ENCODE results near the gene FLYWCH2.

FLYWCH2 gene

DNA sequence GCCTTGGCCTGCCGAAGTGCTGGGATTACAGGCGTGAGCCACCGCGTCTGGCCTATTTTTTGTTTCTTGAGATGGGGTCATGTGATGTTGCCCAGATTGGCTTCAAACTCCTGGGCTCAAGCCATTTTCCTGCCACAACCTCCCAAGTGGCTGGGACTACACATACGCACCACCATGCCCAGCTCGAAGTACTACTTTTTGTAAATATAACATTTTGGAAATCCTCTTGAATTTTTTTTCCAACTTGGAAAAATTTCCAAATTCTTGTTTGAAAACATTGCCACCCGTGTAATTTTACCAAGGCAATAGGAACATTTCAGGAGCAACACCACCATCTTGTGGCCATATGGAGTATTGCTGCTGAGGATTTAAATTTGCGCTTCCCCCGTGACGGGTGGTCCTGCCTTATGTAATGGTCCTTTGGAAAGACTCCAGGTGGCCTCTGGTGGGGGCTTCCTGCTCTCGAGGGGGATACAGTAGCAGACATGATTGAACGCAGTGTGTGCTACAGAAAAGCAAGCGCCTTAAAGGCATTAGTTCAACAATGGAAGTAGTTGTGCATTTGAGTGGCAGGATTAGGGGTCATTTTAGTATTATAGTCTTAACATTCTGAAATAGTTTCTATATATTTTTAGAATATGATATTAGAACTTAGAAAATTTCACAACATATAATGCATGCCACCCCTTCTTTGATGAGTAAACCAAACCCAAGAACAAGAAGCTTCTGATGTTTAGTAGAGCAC lies 36.7 kb downstream of the FLYWCH2 start:
- H3K23ac ChIP-seq (ENCODE audit: low read length in 2 of 2) = no peak overlapping the region
- H2BK15ac ChIP-seq (ENCODE audit: low read depth, poor library complexity, severe bottlenecking) = no peak overlapping the region
- H3K9ac ChIP-seq (ENCODE audit: low read length) = peak overlapping the region; percentile 68
- peaks cover 4% of the 10 kb centered on the region for H3K4me1 ChIP-seq (ENCODE audit: control insufficient read depth, insufficient read depth, low read depth, low read length)
- no peak overlapping the region for H3K18ac ChIP-seq (ENCODE audit: low read depth in 1 of 2, low read length in 2 of 2)
- H2BK5ac ChIP-seq (ENCODE audit: low read depth, low read length, poor library complexity, severe bottlenecking) = no peak overlapping the region
- no peak overlapping the region for H3K4ac ChIP-seq (ENCODE audit: low read depth in 1 of 2, low read length in 2 of 2)
- H3K79me1 ChIP-seq (replicated peaks; ENCODE audit: low read length, poor library complexity, severe bottlenecking) = peaks cover 26% of the 10 kb centered on the region
- WGBS = 20% methylated on average over 9 of the region's 13 CpGs
- H2AFZ ChIP-seq (ENCODE audit: low read depth, low read length) = no peak overlapping the region
- DNase-seq = peak; percentile 74
- H2AK5ac ChIP-seq (ENCODE audit: low read length, severe bottlenecking) = no peak overlapping the region
- H2BK12ac ChIP-seq (ENCODE audit: low read length in 2 of 2) = no peak overlapping the region
- no peaks in the 10 kb centered on the region for H3K27me3 ChIP-seq (ENCODE audit: control insufficient read depth in 1 of 2, insufficient read depth in 1 of 2, low read length in 2 of 2)
- no peak overlapping the region for H3K4me3 ChIP-seq (ENCODE audit: insufficient read depth in 1 of 2, low read depth in 1 of 2, low read length in 2 of 2)
- no peak overlapping the region for H3K27ac ChIP-seq (ENCODE audit: low read length, poor library complexity, severe bottlenecking)
- H3K4me2 ChIP-seq (ENCODE audit: low read length, poor library complexity, severe bottlenecking) = no peak overlapping the region
- H3K14ac ChIP-seq (ENCODE audit: low read length in 2 of 2) = no peak overlapping the region
- peak overlapping the region; percentile 55 for H4K8ac ChIP-seq (ENCODE audit: low read length)
- no peak overlapping the region for H4K91ac ChIP-seq (ENCODE audit: low read length)
- no peaks in the 10 kb centered on the region for H3K9me3 ChIP-seq (ENCODE audit: control insufficient read depth, low read length)
- peaks cover 39 to 49% of the 10 kb centered on the region in 2 experiments for H3K36me3 ChIP-seq (ENCODE audit: control insufficient read depth in 1 of 2, insufficient read depth in 2 of 2, low read depth in 1 of 2, low read length in 2 of 2)
- no peak overlapping the region for H2BK120ac ChIP-seq (ENCODE audit: low read depth, low read length)

DNA sequence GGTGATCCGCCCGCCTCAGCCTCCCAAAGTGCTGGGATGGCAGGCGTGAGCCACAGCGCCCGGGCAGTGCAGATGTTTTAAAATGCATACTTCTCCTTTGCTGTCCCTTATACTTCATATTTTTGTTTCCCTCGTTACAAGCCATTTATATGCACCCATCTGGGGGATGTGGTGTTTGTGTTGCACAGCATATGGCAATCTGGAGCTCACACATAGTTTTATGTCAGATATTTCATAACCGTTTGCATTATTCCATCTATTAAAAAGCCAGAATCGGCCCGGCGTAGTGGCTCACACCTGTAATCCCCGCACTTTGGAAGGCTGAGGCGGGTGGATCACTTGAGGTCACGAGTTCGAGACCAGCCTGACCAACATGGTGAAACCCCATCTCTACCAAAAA lies 40.5 kb downstream of the FLYWCH2 start:
- H2AK5ac ChIP-seq (ENCODE audit: low read length, severe bottlenecking) = no peak overlapping the region
- H3K27me3 ChIP-seq (ENCODE audit: control insufficient read depth in 1 of 2, insufficient read depth in 1 of 2, low read length in 2 of 2) = no peaks in the 10 kb centered on the region
- H3K18ac ChIP-seq (ENCODE audit: low read depth in 1 of 2, low read length in 2 of 2) = no peak overlapping the region
- H3K4me2 ChIP-seq (ENCODE audit: low read length, poor library complexity, severe bottlenecking) = no peak overlapping the region
- H2BK5ac ChIP-seq (ENCODE audit: low read depth, low read length, poor library complexity, severe bottlenecking) = no peak overlapping the region
- peaks cover 33% of the 10 kb centered on the region for H3K79me1 ChIP-seq (replicated peaks; ENCODE audit: low read length, poor library complexity, severe bottlenecking)
- H4K8ac ChIP-seq (ENCODE audit: low read length) = no peak overlapping the region
- no peak overlapping the region for H3K4ac ChIP-seq (ENCODE audit: low read depth in 1 of 2, low read length in 2 of 2)
- DNase-seq = no peak
- H4K91ac ChIP-seq (ENCODE audit: low read length) = no peak overlapping the region
- no peak overlapping the region for H2BK15ac ChIP-seq (ENCODE audit: low read depth, poor library complexity, severe bottlenecking)
- no peak overlapping the region for H3K4me3 ChIP-seq (ENCODE audit: insufficient read depth in 1 of 2, low read depth in 1 of 2, low read length in 2 of 2)
- no peak overlapping the region for H3K14ac ChIP-seq (ENCODE audit: low read length in 2 of 2)
- no peak overlapping the region for H3K23ac ChIP-seq (ENCODE audit: low read length in 2 of 2)
- H3K9me3 ChIP-seq (ENCODE audit: control insufficient read depth, low read length) = no peaks in the 10 kb centered on the region
- no peak overlapping the region for H3K27ac ChIP-seq (ENCODE audit: low read length, poor library complexity, severe bottlenecking)
- H2BK12ac ChIP-seq (ENCODE audit: low read length in 2 of 2) = no peak overlapping the region
- H3K4me1 ChIP-seq (ENCODE audit: control insufficient read depth, insufficient read depth, low read depth, low read length) = peaks cover 8% of the 10 kb centered on the region
- 98% methylated on average over 13 of the region's 14 CpGs for WGBS
- H2BK120ac ChIP-seq (ENCODE audit: low read depth, low read length) = no peak overlapping the region
- no peak overlapping the region for H2AFZ ChIP-seq (ENCODE audit: low read depth, low read length)
- H3K9ac ChIP-seq (ENCODE audit: low read length) = no peak overlapping the region
- H3K36me3 ChIP-seq (ENCODE audit: control insufficient read depth in 1 of 2, insufficient read depth in 2 of 2, low read depth in 1 of 2, low read length in 2 of 2) = peaks cover 36 to 43% of the 10 kb centered on the region in 2 experiments

DNA sequence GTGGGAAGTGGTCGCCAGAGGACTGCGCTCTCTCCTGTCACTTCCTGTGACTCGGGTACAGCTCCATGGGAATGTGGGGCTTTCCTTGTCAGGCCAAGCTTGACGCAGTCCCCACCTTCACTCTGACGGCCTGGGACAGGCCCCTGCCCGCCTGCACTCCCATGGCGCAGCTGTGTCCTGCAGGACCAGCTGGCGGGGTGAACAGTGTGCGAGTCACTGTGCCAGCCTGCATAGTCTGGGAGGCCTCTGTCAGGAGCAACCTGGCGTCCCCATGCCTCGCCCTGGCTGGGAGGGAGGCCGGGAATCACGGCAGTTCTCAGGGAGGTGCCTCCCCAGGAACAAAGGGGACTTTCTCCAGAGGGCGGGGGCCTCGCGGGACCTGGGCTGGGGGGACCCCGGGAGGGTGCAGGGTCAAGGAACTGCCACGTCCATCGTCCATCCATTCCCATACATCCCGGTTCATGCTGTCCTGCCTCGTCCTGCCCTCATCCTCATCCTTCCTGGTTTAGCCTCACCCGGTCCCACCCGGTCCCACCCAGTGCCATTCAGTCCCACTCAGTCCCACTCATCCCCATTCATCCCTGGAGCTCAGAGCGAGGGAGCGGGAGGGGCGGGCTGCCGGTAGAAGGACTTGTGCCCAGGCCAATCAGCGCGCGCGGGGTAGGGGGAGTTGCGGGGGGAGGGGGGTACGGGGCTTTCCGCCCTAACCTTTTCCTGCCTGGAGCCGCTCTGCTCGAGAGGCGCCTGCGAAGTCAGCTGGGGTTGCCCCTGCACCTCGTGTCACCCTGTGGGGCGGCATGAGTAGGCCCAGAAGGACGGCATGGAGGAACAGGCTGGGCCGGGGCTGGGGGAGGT lies 42.1 kb downstream of the FLYWCH2 start:
- Histone ChIP-seq H2BK15ac (ENCODE audit: low read depth, poor library complexity, severe bottlenecking) (no peak overlapping the region), H3K27me3 (ENCODE audit: control insufficient read depth in 1 of 2, insufficient read depth in 1 of 2, low read length in 2 of 2) (no peaks in the 10 kb centered on the region), H3K4me3 (ENCODE audit: insufficient read depth in 1 of 2, low read depth in 1 of 2, low read length in 2 of 2) (no peak overlapping the region), H3K9ac (ENCODE audit: low read length) (no peak overlapping the region), H2AFZ (ENCODE audit: low read depth, low read length) (no peak overlapping the region), H2AK5ac (ENCODE audit: low read length, severe bottlenecking) (no peak overlapping the region), H3K4me1 (ENCODE audit: control insufficient read depth, insufficient read depth, low read depth, low read length) (peaks cover 18% of the 10 kb centered on the region), H4K91ac (ENCODE audit: low read length) (no peak overlapping the region), H3K36me3 (ENCODE audit: control insufficient read depth in 1 of 2, insufficient read depth in 2 of 2, low read depth in 1 of 2, low read length in 2 of 2) (peaks cover 43 to 50% of the 10 kb centered on the region in 2 experiments), H3K14ac (ENCODE audit: low read length in 2 of 2) (peak overlapping the region in 1 of 2 experiments; percentile 78), H3K9me3 (ENCODE audit: control insufficient read depth, low read length) (no peaks in the 10 kb centered on the region), H2BK120ac (ENCODE audit: low read depth, low read length) (peak overlapping the region; percentile 12), H4K8ac (ENCODE audit: low read length) (no peak overlapping the region), H2BK5ac (ENCODE audit: low read depth, low read length, poor library complexity, severe bottlenecking) (no peak overlapping the region), H3K23ac (ENCODE audit: low read length in 2 of 2) (no peak overlapping the region), H3K4ac (ENCODE audit: low read depth in 1 of 2, low read length in 2 of 2) (peak overlapping the region in 1 of 2 experiments; percentile 35), H3K79me1 (replicated peaks; ENCODE audit: low read length, poor library complexity, severe bottlenecking) (peaks cover 36% of the 10 kb centered on the region), H2BK12ac (ENCODE audit: low read length in 2 of 2) (no peak overlapping the region), H3K27ac (ENCODE audit: low read length, poor library complexity, severe bottlenecking) (no peak overlapping the region), H3K18ac (ENCODE audit: low read depth in 1 of 2, low read length in 2 of 2) (peak overlapping the region in 1 of 2 experiments; percentile 34), H3K4me2 (ENCODE audit: low read length, poor library complexity, severe bottlenecking) (no peak overlapping the region)
- WGBS = 67% methylated on average over 35 of the region's 42 CpGs
- DNase-seq = no peak

DNA sequence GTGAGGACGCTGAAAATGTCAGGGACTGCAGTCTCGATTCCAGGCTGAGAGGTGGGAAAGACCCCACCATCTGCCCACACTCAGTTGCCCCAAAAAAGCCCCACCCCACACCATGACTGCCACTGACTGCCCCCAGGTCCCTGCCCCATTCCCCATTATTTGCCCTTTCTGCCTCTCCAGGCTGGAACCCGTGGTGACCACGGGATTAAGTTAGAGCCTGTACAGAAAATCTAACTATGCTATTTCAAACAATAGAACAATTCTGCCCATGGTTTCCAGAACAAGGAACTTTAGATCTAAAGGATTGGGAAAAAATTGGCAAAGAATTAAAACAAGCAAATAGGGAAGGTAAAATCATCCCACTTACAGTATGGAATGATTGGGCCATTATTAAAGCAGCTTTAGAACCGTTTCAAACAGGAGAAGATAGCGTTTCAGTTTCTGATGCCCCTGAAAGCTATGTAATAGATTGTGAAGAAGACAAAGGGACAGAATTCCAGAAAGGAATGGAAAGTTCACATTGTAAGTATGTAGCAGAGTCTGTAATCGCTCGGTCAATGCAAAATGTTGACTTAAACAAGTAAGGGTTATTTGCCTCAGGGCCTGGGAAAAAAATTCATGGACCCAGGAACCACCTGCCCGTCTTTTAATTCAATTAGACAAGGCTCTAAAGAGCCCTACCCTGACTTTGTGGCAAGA lies 43.1 kb downstream of the FLYWCH2 start:
- Histone ChIP-seq H3K4me3 (ENCODE audit: insufficient read depth in 1 of 2, low read depth in 1 of 2, low read length in 2 of 2) (no peak overlapping the region), H2BK12ac (ENCODE audit: low read length in 2 of 2) (no peak overlapping the region), H2BK5ac (ENCODE audit: low read depth, low read length, poor library complexity, severe bottlenecking) (no peak overlapping the region), H2BK15ac (ENCODE audit: low read depth, poor library complexity, severe bottlenecking) (no peak overlapping the region), H3K27ac (ENCODE audit: low read length, poor library complexity, severe bottlenecking) (no peak overlapping the region), H3K36me3 (ENCODE audit: control insufficient read depth in 1 of 2, insufficient read depth in 2 of 2, low read depth in 1 of 2, low read length in 2 of 2) (peaks cover 48 to 60% of the 10 kb centered on the region in 2 experiments), H2AK5ac (ENCODE audit: low read length, severe bottlenecking) (no peak overlapping the region), H3K23ac (ENCODE audit: low read length in 2 of 2) (no peak overlapping the region), H3K4me2 (ENCODE audit: low read length, poor library complexity, severe bottlenecking) (no peak overlapping the region), H4K8ac (ENCODE audit: low read length) (no peak overlapping the region), H3K4ac (ENCODE audit: low read depth in 1 of 2, low read length in 2 of 2) (no peak overlapping the region), H2AFZ (ENCODE audit: low read depth, low read length) (no peak overlapping the region), H3K4me1 (ENCODE audit: control insufficient read depth, insufficient read depth, low read depth, low read length) (peaks cover 18% of the 10 kb centered on the region), H3K14ac (ENCODE audit: low read length in 2 of 2) (no peak overlapping the region), H3K9me3 (ENCODE audit: control insufficient read depth, low read length) (no peaks in the 10 kb centered on the region), H3K79me1 (replicated peaks; ENCODE audit: low read length, poor library complexity, severe bottlenecking) (peaks cover 34% of the 10 kb centered on the region), H3K18ac (ENCODE audit: low read depth in 1 of 2, low read length in 2 of 2) (no peak overlapping the region), H2BK120ac (ENCODE audit: low read depth, low read length) (no peak overlapping the region), H3K27me3 (ENCODE audit: control insufficient read depth in 1 of 2, insufficient read depth in 1 of 2, low read length in 2 of 2) (no peaks in the 10 kb centered on the region), H3K9ac (ENCODE audit: low read length) (peak overlapping the region; percentile 46), H4K91ac (ENCODE audit: low read length) (no peak overlapping the region)
- no peak for DNase-seq
- WGBS = 73% methylated on average over 7 of the region's 9 CpGs
